Tibial nerve (tissue), 4 donors: ENCODE results near the gene SUPT3H. TPM values are rescaled to one million over a fixed set of nuclear protein-coding genes. Genes with fewer than 3 reads are reported as not detected.

Experiments
- DNase-seq, 2 donors: peaks; one replicate each; pipeline ENCODE4 v3.0.0-alpha.2; 2019; ENCODE audit warnings: low spot score in 2 of 2
- H3K27ac ChIP-seq, 4 donors: fragments of 200-600 bp; sonication (generic) in 3 of 4; one replicate each; pipeline ENCODE4 v1.5.1; 2017 to 2019; ENCODE audit warnings: mild to moderate bottlenecking in 1 of 4
- H3K27me3 ChIP-seq, 2 donors: fragments of 200-600 bp; sonication (generic) in 1 of 2; one replicate each; pipeline versions ENCODE4 v1.5.1 to v1.6.0; 2017 to 2019
- H3K36me3 ChIP-seq, 3 donors: fragments of 200-600 bp; sonication (generic); one replicate each; pipeline ENCODE4 v1.5.1; 2018 to 2019
- H3K4me1 ChIP-seq, 4 donors: fragments of 200-600 bp; sonication (generic) in 3 of 4; one replicate each; pipeline ENCODE4 v1.5.1; 2017 to 2019
- H3K4me3 ChIP-seq, 4 donors: fragments of 200-600 bp; sonication (generic) in 3 of 4; one replicate each; pipeline ENCODE4 v1.5.1; 2017 to 2019; ENCODE audit warnings: mild to moderate bottlenecking in 1 of 4, moderate library complexity in 1 of 4
- H3K9me3 ChIP-seq, 4 donors: fragments of 200-600 bp; sonication (generic) in 3 of 4; one replicate each; pipeline ENCODE4 v1.5.1; 2017 to 2019
- EP300 ChIP-seq, 2 donors: sonication (generic); formaldehyde crosslinking; IDR thresholded peaks; one replicate each; pipeline ENCODE4 v1.6.1; 2017; ENCODE audit warnings: antibody characterized with exemption in 2 of 2, mild to moderate bottlenecking in 1 of 2
- POLR2A ChIP-seq, 2 donors: fragments of 450-650 bp; IDR thresholded peaks; one replicate each; pipeline ENCODE4 v1.6.1; 2017; ENCODE audit warnings: antibody characterized with exemption in 2 of 2, mild to moderate bottlenecking in 2 of 2, moderate library complexity in 2 of 2
- WGBS, 2 donors: methylation state at CpG; one replicate each; pipeline ENCODE4 v1.1.5; 2018; 5-methylcytosine and 5-hydroxymethylcytosine counted together
- total RNA-seq, 4 donors: library from RNA; depleted of rRNA; stranded (reverse); fragments of >200 nt; gene quantifications; one replicate each; pipeline ENCODE4 v1.1.0, GENCODE V29; 2016
- TF ChIP-seq, protein P1 (sequence below), 5 experiments: fragments of 200-600 bp in 3 of 5; fragments of 450-650 bp in 2 of 5; sonication (generic) in 3 of 5; IDR thresholded peaks; one replicate each; pipeline ENCODE4 v1.5.1; 2016 to 2019; ENCODE audit warnings: antibody characterized with exemption in 5 of 5, mild to moderate bottlenecking in 3 of 5, moderate library complexity in 2 of 5

Gene SUPT3H
- total RNA-seq, 4 donors from 2014 or later = 6.6 to 16.5 (median 14.8) TPM

DNA sequence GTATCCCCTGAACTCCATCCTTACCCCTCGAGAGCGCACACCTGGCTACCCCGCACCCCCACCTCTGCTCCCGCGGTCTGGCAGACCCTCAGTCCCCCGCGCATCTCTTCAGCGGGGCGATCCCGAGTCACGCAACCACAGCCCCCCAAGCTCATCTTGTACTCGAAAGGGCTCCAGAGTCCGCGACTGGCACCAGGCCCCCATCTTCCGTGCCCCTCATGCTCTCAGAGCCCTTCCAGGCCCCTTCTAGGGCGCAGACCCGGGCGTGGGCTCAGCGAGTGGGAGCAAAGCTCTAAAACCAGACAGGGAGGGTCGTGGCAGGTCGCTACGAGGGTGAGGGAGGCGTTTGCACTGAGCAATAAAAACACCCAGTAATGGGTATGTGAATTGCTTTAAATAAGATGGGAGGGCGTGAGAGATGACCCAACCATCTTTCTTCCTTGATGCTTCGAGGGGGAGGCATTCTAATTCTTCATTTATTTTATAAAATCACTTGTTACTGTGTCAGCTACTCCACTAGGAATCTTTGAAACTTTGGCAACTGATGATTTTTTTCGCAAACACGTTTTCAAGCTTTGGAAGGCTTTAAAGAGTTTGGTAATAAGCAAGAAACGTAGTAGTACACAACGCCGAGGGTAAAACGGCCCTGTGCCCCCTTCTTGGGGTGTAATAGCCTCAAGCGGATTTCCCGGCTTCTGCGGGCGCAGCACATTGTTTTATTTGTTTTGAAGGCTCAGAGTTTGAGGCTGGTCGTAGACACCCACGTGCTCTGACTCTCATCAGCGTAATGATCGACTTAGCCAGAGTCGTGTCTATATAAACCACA is 42.6 kb upstream of the SUPT3H start:
- H3K36me3 ChIP-seq = no peaks in the 10 kb centered on the region
- 11 to 17% methylated on average over 40 of the region's 40 CpGs for WGBS, 2 donors
- TF ChIP-seq EP300 (IDR thresholded peaks at IDR 0.05) (no peak), POLR2A (IDR thresholded peaks at IDR 0.05) (no peak)
- TF ChIP-seq, protein P1, sequence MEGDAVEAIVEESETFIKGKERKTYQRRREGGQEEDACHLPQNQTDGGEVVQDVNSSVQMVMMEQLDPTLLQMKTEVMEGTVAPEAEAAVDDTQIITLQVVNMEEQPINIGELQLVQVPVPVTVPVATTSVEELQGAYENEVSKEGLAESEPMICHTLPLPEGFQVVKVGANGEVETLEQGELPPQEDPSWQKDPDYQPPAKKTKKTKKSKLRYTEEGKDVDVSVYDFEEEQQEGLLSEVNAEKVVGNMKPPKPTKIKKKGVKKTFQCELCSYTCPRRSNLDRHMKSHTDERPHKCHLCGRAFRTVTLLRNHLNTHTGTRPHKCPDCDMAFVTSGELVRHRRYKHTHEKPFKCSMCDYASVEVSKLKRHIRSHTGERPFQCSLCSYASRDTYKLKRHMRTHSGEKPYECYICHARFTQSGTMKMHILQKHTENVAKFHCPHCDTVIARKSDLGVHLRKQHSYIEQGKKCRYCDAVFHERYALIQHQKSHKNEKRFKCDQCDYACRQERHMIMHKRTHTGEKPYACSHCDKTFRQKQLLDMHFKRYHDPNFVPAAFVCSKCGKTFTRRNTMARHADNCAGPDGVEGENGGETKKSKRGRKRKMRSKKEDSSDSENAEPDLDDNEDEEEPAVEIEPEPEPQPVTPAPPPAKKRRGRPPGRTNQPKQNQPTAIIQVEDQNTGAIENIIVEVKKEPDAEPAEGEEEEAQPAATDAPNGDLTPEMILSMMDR (IDR thresholded peaks at IDR 0.05) = no peak
- peaks cover 0 to 56% (median 8%) of the 10 kb centered on the region in 4 donors for H3K4me1 ChIP-seq
- H3K27ac ChIP-seq = peak overlapping the region in 3 of 4 donors; percentile 72 to 96 (median 74)
- peaks cover 0 to 13% of the 10 kb centered on the region in 2 donors for H3K27me3 ChIP-seq
- no peak for DNase-seq
- H3K4me3 ChIP-seq = peak overlapping the region; percentile 23 to 87 (median 72)
- H3K9me3 ChIP-seq = no peaks in the 10 kb centered on the region

DNA sequence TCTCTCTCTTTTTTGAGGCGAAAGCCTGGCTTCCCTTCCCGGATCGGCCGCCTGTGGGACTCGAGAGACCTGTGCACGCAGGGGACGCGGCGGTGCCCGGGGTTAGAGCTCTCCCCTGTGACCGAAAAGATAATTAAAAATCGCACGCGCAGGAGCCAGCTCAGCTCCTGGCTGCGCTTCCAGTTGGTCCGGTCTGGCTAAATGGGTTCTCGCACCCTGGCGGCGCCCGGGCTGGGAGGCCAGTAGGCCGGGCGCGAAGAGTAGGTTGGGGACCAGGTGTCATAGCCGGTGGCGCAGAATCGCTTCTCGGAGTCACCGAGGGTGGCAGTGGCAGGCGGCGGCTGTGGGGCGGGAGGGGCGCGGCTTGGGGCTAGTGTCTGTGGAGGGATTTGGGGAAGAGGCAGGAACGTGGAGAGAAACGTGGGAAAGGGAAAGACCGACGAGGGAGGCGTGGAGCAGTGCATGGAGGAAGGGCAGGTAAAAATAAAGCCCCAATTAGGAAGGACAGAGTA is 41.9 kb upstream of the SUPT3H start:
- peak overlapping the region; percentile 23 to 87 (median 72) for H3K4me3 ChIP-seq
- peaks cover 0 to 13% of the 10 kb centered on the region in 2 donors for H3K27me3 ChIP-seq
- TF ChIP-seq EP300 (IDR thresholded peaks at IDR 0.05) (no peak), POLR2A (IDR thresholded peaks at IDR 0.05) (no peak)
- TF ChIP-seq, protein P1 (IDR thresholded peaks at IDR 0.05) = peak in 3 of 5 experiments; percentile 9 to 21 (median 13)
- H3K27ac ChIP-seq = peak overlapping the region in 3 of 4 donors; percentile 12 to 96 (median 21)
- DNase-seq = peak; percentile 30 to 32
- WGBS, 2 donors = 22 to 24% methylated on average over 38 of the region's 38 CpGs
- no peaks in the 10 kb centered on the region for H3K36me3 ChIP-seq
- no peaks in the 10 kb centered on the region for H3K9me3 ChIP-seq
- H3K4me1 ChIP-seq = peaks cover 0 to 56% (median 8%) of the 10 kb centered on the region in 4 donors

DNA sequence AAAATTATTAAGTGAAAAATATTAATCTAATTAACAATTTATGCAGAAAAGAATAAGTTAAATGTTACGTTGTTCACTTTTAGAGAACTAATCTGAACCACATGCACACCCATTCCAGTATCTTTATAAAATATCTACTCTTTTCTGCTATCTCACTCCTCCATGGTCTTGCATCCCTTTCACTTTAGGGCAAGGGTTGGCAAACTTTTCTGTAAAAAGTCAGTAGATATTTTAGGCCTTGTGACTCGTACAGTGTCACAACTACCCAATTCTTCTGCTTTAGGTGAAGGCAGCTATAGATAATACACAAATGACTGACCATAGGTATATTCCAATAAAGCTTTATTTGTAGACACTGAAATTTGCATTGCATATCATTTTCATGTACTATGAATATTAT is 39.7 kb upstream of the SUPT3H start:
- Histone ChIP-seq H3K36me3 (no peaks in the 10 kb centered on the region), H3K4me3 (no peak overlapping the region), H3K9me3 (no peaks in the 10 kb centered on the region), H3K27me3 (peaks cover 0 to 9% of the 10 kb centered on the region in 2 donors), H3K4me1 (peaks cover 0 to 37% (median 6%) of the 10 kb centered on the region in 4 donors), H3K27ac (no peak overlapping the region)
- 92 to 96% methylated on average over 2 of the region's 2 CpGs for WGBS, 2 donors
- DNase-seq = no peak
- TF ChIP-seq EP300 (IDR thresholded peaks at IDR 0.05) = no peak
- no peak for TF ChIP-seq POLR2A (IDR thresholded peaks at IDR 0.05)
- TF ChIP-seq, protein P1 (IDR thresholded peaks at IDR 0.05) = no peak

DNA sequence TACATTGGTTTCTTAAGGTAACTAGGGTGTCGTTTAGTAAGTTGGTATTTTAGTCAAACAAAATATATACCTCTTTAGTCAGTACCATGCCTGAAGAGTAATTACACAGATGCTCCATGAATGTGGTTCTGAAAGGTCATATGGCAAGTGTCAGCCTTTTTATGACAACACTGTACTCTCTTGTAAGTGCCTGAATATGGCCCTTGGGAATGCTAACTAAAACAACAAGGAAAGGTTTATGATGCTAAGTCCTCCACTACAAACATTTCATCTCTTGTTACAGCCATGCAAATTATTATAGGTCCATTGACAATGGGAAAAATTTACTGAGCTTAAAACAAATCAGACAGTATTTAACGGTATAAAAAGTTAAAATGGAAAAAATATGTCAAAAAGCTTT is 39.0 kb upstream of the SUPT3H start:
- no peak overlapping the region for H3K27ac ChIP-seq
- TF ChIP-seq POLR2A (IDR thresholded peaks at IDR 0.05) (no peak), EP300 (IDR thresholded peaks at IDR 0.05) (no peak)
- TF ChIP-seq, protein P1 (IDR thresholded peaks at IDR 0.05) = no peak
- DNase-seq = no peak
- no peak overlapping the region for H3K4me3 ChIP-seq
- no peaks in the 10 kb centered on the region for H3K9me3 ChIP-seq
- H3K4me1 ChIP-seq = peaks cover 0 to 33% (median 6%) of the 10 kb centered on the region in 4 donors
- no peaks in the 10 kb centered on the region for H3K36me3 ChIP-seq
- H3K27me3 ChIP-seq = peaks cover 0 to 9% of the 10 kb centered on the region in 2 donors
- 49 to 50% methylated on average over 2 of the region's 2 CpGs for WGBS, 2 donors
